ENCODE measurements around the gene TBX15.

Gene TBX15

DNA sequence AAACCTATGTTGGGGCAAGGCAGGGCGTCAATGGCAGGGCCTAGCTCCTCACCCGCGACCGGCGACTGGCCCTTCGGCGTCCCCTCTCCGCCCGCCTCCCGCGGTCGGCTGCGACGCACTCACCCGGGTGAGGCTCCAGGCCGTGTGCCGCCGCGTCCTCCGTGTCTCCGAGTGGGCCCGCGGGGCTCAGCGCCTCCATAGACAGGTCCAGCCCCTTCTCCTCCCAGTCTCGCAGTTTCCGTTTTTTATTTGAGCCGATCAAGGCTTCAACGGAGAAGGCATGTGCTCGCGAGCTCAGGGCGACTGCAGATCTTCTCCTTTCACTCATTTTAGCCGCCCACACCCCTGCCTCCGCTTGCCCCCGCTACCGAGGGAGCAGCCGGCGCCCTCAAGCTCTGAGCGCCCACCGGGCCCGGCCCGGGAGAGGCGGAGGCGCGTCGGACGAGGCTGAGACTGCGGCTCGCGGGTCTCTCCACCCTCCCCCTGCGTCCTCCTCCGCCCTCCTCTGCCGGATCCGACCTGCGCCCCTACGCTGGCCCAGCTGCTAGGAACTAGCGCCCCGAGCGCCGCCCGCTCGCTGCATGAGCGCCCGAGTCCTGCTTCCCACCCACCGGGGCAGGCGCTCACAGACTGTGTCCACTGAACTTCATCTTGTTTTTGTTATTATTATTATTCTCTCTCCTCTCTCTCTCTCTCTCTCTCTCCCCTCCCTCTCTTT lies 516 bp downstream of the TBX15 start:
- no peak for TF ChIP-seq EZH2phosphoT487 (IDR thresholded peaks at IDR 0.05; ENCODE audit: low read length)
- TF ChIP-seq, protein P1, sequence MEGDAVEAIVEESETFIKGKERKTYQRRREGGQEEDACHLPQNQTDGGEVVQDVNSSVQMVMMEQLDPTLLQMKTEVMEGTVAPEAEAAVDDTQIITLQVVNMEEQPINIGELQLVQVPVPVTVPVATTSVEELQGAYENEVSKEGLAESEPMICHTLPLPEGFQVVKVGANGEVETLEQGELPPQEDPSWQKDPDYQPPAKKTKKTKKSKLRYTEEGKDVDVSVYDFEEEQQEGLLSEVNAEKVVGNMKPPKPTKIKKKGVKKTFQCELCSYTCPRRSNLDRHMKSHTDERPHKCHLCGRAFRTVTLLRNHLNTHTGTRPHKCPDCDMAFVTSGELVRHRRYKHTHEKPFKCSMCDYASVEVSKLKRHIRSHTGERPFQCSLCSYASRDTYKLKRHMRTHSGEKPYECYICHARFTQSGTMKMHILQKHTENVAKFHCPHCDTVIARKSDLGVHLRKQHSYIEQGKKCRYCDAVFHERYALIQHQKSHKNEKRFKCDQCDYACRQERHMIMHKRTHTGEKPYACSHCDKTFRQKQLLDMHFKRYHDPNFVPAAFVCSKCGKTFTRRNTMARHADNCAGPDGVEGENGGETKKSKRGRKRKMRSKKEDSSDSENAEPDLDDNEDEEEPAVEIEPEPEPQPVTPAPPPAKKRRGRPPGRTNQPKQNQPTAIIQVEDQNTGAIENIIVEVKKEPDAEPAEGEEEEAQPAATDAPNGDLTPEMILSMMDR (IDR thresholded peaks at IDR 0.05; ENCODE audit: low read length): no peak
- TF ChIP-seq EZH2 (optimal IDR thresholded peaks at IDR 0.05; ENCODE audit: low read depth, low read length): no peak
- DNase-seq: no peak
- Histone ChIP-seq H3F3A (ENCODE audit: insufficient read depth, low read length) (no peaks in the 10 kb centered on the region), H3K27me3 (replicated peaks; ENCODE audit: insufficient read depth, low read length) (no peaks in the 10 kb centered on the region), H2AFZ (ENCODE audit: low read length) (no peak overlapping the region), H3K4me2 (ENCODE audit: low read depth, low read length) (no peak overlapping the region), H3K4me1 (ENCODE audit: low read length) (no peaks in the 10 kb centered on the region), H3K27ac (ENCODE audit: low read length) (no peak overlapping the region), H3K36me3 (replicated peaks; ENCODE audit: insufficient read depth, low read length) (no peaks in the 10 kb centered on the region), H3K9ac (ENCODE audit: low read length) (no peak overlapping the region), H4K20me1 (ENCODE audit: insufficient read depth, low read length) (no peaks in the 10 kb centered on the region), H3K79me2 (ENCODE audit: low read length) (no peaks in the 10 kb centered on the region), H3K4me3 (ENCODE audit: low read length) (no peak overlapping the region), H3K9me2 (replicated peaks; ENCODE audit: insufficient read depth, low read length) (no peaks in the 10 kb centered on the region), H3K9me3 (replicated peaks; ENCODE audit: insufficient read depth, low read length) (no peaks in the 10 kb centered on the region)

DNA sequence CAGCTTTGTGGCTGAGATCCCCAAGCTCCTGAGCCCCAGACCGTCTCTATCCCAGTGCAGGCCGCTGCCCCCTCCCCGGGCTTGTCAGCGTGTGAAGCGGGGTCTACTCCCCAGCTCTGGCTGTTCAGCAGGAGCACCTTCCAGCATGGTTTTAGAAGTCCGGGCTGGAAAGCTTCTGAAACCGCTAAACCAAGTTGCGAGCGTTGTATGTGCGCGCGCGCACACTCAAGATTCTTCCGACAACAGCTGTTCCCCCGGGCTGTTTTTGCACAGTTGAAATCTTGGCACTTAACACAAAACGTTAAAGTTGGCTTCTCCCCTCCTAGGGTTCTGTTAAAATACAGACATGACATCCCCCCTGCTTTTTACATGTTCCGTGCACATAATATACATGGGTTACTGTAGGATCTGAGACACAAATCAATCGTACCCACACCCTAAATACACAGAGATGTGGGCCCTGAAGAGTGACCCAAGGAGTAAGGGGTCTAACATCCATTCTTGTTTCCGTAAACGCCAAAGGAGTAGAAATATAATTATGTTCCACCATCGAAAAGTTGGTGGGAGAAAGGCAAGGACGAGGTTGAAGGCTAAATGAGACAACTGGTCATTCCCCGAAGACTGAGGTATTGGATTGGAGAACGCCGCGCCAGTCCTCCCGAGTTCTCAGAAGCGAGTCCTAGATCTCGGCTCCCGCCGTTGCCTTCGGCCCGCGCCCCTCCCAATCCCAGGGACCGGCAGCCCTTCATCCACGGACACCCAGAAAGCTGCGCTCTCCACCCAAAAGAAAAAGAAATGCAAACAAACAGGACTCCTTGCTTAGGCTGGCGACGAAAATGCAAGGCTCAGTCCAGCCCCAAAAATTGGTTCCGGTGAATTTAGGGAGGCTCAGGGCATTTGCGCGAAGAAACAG lies 1.3 kb downstream of the TBX15 start:
- Histone ChIP-seq H3K9me3 (replicated peaks; ENCODE audit: insufficient read depth, low read length) (no peaks in the 10 kb centered on the region), H3K9me2 (replicated peaks; ENCODE audit: insufficient read depth, low read length) (no peaks in the 10 kb centered on the region), H3K27me3 (replicated peaks; ENCODE audit: insufficient read depth, low read length) (no peaks in the 10 kb centered on the region), H3K4me1 (ENCODE audit: low read length) (no peaks in the 10 kb centered on the region), H3K4me2 (ENCODE audit: low read depth, low read length) (no peak overlapping the region), H4K20me1 (ENCODE audit: insufficient read depth, low read length) (no peaks in the 10 kb centered on the region), H3K79me2 (ENCODE audit: low read length) (no peaks in the 10 kb centered on the region), H3K27ac (ENCODE audit: low read length) (no peak overlapping the region), H2AFZ (ENCODE audit: low read length) (no peak overlapping the region), H3F3A (ENCODE audit: insufficient read depth, low read length) (no peaks in the 10 kb centered on the region), H3K4me3 (ENCODE audit: low read length) (no peak overlapping the region), H3K9ac (ENCODE audit: low read length) (no peak overlapping the region), H3K36me3 (replicated peaks; ENCODE audit: insufficient read depth, low read length) (no peaks in the 10 kb centered on the region)
- no peak for DNase-seq
- TF ChIP-seq EZH2phosphoT487 (IDR thresholded peaks at IDR 0.05; ENCODE audit: low read length): no peak
- TF ChIP-seq, protein P1 (IDR thresholded peaks at IDR 0.05; ENCODE audit: low read length): no peak
- TF ChIP-seq EZH2 (optimal IDR thresholded peaks at IDR 0.05; ENCODE audit: low read depth, low read length): no peak

DNA sequence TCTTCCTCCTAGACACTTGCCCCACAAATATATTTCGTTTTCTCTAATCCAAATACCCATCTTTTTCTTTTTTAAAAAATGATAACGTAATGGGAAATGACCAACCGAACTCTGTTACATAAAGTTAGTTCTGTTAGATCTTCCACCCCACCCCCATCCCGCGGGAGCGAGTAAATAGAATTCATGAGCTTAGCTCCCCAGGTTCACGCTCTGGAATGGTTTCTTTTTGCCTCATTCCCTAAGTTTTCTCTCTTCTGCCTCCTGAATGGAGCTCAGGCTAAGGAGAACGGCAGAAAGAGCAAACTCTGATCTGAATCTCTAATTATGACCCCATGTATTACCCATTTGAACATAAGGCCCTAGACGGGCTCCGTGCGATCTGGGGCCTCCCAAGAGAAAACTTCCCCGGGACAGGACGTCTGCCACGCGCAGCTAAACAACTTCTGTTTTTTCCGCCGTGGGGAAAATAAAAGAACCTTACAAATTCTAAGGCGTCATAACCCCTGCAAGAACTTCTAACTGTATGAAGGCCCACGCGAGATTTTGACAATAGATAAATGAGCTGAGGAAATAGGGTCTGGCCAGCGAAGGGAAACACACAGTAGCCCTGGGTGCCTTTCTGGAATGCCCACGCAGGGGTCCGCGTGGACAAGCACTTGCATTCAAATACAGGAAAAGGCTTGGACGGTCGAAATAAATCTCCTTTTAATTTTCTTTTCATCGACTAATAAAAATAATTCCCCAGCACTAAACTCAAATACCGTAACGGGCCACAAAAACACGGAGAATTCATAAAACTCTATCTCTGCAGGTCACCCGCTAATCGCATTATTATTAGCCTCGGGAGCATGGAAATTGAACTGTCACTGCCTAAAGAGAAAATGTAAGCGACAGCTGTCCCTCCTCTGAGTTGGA lies 2.2 kb downstream of the TBX15 start:
- Histone ChIP-seq H3F3A (ENCODE audit: insufficient read depth, low read length) (no peaks in the 10 kb centered on the region), H3K4me3 (ENCODE audit: low read length) (no peak overlapping the region), H3K9ac (ENCODE audit: low read length) (no peak overlapping the region), H3K4me2 (ENCODE audit: low read depth, low read length) (no peak overlapping the region), H3K27ac (ENCODE audit: low read length) (no peak overlapping the region), H3K4me1 (ENCODE audit: low read length) (no peaks in the 10 kb centered on the region), H2AFZ (ENCODE audit: low read length) (no peak overlapping the region), H3K79me2 (ENCODE audit: low read length) (no peaks in the 10 kb centered on the region), H4K20me1 (ENCODE audit: insufficient read depth, low read length) (no peaks in the 10 kb centered on the region), H3K27me3 (replicated peaks; ENCODE audit: insufficient read depth, low read length) (no peaks in the 10 kb centered on the region), H3K9me3 (replicated peaks; ENCODE audit: insufficient read depth, low read length) (no peaks in the 10 kb centered on the region), H3K9me2 (replicated peaks; ENCODE audit: insufficient read depth, low read length) (no peaks in the 10 kb centered on the region), H3K36me3 (replicated peaks; ENCODE audit: insufficient read depth, low read length) (no peaks in the 10 kb centered on the region)
- no peak for DNase-seq
- TF ChIP-seq EZH2phosphoT487 (IDR thresholded peaks at IDR 0.05; ENCODE audit: low read length) (no peak), EZH2 (optimal IDR thresholded peaks at IDR 0.05; ENCODE audit: low read depth, low read length) (no peak)
- TF ChIP-seq, protein P1 (IDR thresholded peaks at IDR 0.05; ENCODE audit: low read length): no peak
